DMS 273 (cell line): ENCODE data around the gene ACY1.

ENCODE experiments used
- DNase-seq: peaks from one replicate; lab custom pipeline; 2025; ENCODE audit not compliant: unreplicated experiment; lab: John Stamatoyannopoulos, UW

ACY1 gene

DNA sequence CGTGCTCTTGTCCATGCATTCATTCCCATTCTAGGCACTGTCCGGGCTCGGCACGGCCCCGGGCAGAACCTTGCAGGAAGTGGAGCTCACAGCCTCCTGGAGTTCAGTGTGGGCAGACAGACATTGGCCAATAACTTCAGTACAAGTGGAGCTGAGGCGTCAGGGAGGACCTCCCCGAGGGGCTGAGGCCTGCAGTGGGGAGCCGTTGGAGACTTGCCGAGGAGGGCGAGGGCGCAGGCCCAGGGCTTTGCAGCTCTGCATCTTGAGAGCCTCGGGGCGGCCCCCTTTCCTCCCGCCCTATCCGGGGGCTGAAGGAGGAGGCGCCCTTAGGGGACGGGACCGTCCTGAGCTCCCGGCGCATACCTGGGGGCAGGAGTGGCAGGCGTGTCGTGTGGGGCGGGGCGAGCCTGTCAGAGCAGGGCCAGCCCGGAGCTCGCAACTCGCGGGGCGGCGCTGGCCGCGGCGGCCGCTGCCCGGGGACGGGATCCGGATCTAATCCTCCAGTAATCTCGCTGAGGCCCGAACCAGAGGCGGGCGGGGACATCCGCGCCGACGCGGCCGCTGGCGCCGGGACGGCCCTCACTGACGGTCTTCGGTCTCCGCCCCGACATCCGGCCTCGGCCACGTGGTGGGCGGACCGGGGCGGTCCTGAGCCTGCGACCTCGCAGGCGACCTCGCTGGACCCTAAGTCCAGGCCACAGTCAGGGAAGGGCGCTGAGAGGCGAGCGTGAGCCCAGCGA is at the start of gene ACY1:
Gene ACY1 (plus strand): TSS at position 698 of the 740 bp plus-strand sequence. CDS start 530 bp downstream, outside the sequence.
- peak; percentile 88 for DNase-seq

DNA sequence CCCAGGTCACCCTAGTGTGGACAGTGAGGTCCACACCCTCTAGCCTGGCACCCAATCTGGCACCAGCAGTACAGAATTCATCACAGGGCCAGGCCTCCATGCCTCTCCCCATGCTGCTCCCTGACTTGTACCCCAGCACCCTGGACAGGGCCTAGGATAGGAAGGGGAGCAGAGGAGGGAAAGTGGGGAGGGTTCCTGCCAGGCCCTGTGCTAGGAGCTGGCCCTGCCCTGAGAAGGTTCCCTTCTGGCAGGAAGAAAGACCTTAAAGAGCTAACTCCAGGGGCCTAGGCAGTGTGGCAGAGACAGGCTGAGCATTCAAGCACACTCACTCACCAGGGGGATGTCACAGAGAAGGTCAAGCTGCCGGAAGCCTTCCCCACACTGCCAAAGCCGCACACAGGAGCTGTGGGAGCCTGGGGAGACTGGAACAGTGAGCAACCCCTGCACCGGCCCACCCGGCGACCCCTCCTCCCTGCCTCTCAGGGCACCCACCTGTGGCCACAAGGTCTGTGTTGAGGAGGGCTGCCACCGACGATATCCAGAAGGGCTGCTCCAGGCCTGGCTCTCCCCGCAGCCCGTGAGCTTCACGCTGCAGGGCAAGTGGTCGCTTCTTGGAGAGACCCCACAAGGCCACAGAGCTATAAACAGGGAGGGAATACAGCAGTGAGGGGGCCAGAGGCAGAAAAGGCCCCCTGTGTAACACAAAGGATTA is 49.0 kb upstream of the ACY1 start:
- no peak for DNase-seq

DNA sequence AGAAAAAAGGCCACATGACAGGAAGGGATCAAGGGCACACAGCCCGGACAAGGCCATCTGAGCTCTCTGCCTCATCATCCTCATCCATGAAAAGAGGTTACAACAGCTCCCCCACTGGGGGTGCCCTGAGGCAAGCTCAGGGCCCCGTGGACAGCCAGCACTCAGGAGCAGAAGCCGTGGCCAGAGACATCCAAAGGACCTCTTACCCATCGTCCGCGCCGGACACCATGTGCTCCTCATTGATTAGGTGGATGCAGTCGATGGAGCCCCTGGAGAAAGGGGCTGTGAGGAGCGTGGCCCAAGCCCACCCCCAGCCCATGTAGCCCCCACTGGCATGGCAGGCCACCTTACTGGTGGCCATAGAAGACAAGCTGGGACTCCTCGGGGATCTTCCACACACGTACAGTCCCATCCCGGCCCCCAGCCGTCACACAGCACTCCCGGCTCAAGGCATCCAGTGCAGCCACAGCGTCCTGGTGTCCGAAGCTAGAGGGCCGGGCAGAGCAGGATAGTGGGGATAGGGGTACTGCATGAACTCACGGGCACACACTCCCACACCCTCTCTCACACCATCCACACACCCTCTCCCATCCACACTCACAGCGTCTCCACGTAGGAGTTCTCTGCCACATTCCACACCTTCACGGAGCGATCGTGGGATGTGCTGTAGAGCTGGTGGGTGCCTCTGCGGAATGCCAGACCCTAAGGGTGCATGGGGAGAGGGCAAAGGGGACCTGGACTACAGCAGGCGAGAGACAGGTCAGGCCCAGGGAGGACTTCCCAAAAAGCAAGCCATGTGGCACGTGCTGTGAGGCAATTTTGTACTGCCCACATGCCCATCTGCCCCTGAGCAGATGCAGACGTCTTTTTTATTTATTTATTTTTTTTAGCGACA is 48.1 kb upstream of the ACY1 start:
- no peak for DNase-seq

DNA sequence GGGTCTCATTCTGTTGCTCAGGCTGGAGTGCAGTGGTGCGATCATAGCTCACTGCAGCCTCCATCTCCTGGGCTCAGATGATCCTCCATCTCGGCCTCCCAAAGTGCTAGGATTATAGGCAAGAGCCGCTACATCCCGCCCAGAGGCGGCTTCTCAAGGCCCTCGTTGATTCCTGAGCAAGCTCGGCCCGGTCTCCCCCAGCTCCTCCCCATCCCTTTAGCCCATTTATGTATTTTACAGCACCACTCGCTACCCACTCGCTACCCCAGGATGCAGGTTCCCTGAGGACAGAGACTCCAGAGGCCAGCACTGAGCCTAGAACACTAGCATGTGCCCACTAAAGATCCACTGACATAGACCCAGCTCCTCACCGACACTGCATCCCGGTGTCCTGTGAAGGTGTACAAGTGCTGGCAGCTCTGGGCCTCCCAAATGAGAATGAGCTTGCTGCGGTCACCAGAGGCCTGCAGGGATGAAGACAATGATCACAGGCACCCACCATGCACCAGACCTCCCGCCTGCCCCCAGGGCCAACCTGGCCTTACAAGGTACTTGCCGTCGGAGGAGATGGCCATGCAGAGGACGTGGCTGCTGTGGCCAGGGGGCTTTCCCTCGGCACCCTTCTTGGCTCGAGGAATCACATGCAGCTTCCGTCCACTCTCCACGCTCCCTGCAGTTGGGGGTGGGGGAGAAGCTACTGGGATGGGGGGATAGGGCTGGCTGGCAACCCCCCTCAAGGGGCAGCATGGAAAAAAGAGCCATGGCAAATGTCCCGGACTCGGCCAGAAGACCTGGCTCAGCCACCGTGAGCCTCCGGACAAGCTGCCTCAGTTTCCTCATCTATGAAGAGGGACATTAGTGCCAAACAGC is 47.2 kb upstream of the ACY1 start:
- no peak for DNase-seq

DNA sequence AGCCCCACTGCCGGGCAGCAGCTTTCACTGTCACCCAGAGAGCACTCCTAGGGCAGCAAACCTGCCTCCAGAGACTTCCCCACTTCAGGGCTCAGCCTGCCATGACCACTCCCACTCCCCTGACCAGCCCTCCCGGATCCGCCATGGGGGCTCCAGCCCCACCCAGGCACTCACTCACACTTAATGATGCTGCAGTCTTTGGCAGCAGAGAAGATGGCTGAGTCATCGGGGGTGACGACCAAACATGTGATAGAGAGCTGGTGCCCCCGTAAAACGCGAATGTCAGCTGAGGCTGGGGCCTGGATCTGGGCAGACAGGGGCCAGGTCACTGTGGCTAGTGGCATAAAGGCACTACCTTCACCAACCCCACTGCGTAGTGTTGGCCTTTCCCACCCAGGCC is 46.3 kb upstream of the ACY1 start:
- no peak for DNase-seq

DNA sequence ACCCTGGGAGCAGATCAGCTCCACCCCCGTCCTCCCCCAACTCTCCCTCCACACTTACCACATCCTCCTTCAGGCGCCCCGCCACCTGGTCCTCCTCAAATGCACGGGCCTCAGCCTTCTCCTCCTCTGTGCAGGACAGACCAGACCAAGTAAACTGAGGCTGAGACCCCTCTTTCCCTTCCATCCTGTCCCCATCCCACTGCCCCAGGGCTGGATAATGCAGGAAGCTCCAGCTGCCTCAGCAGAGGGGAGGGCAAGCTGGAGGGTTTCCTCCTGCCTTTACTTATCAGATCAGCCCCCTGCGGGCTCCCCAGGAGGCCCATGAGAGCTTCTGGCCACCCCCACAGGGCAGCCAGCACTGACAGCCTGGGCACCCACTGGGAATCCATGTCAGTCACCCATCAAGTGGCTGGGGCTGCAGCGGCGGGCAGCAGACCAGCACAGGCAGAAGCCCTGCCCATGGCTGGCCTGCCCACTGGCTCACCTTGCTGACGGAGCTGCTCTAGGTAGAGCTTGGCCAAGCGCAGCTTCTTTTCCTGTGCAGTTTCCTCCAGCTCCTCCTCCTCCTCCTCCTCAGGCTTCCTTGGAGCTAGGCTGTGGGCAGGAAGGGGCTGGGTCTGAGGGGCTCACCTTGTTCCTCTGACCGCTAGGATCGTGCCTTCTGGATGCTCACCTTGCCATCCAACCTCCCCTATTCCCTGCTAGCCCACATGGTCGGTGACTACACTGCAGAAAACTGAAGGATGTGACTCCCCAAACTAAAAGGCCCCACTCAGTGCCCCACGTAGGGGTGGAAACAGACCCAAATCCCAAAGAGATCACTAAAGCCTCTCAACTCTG is 45.5 kb upstream of the ACY1 start:
- no peak for DNase-seq

DNA sequence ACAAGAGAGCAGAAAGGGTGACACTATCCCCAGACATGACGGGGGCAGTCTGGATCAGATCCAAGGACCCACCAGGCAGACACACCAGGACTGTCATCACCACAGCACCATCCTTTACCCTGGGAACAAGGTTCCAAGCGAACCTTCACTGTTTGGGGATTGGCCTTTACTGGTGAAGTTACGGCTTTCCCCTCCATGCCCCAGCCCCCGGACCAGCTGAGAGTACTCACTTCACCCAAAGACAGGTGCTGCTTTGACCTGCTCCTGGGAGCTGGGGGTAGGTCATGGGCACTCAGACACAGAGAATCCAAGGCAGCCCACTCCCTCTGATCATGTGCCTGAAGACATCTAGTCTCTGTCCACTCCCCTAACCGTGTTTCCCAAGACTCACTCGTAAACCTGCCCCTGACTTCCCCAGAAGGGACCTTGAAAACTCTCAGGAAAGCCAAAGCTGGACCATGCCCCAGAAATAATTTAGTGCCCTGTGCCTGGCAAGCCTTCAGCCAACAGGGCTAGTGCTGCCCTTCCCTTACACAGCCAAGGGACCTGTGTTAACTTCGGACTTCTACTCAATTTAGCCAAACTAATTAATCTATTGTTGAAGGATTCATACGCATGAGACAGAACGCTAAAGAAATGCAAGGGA is 44.4 kb upstream of the ACY1 start:
- DNase-seq = no peak

DNA sequence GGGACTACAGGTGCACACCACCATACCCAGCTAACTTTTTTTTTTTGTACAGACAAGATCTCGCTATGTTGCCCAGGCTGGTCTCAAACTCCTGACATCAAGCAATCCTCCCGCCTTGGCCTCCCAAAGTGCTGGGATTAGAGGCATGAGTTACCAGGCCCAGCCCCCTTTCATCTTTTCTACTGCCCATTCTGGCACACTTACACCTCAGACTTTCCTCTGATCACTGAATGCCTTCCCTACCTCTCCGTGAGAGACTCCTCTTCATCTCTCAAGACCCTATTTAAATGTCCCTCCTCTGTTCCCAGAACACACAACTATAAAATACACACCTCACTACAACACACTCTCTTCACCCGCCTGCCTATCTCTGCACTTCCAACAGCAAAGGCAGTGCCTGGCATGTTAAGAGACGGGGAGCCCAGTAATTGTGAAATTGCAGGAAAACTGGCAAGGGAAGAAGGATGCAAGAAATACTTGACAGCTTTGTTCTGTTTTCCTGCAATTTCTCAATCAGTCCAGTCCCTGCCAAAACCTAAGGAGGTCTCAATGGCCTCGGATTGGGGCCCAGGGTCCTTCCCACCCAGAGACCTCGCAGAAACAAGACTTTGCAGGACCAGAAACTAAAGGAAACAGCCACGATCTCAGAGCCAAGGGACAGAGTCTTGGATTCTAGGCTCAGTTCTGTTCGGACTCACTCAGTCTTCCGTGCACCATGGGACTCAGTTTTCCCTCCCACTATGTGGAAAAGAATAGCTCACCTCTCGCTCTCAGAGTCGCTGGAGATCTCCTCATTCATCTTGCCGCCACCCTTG is 42.5 kb upstream of the ACY1 start:
- no peak for DNase-seq

DNA sequence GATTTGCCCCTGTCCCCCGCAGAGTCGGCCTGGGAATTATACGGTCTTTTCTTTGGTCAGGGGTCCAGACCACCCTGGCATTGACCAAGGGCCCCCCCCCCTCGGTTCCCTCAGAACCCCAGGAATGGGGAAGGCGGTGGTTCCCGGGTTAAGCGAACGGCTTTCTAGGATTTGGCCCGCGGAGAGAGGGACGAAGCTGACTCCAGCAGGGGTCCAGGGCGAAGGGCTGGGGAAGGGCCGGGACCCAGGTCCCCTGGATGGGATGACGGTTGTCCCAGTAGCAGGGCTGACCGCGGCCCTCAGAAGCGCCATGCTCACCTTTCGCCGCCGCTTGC is 41.9 kb upstream of the ACY1 start:
- no peak for DNase-seq

DNA sequence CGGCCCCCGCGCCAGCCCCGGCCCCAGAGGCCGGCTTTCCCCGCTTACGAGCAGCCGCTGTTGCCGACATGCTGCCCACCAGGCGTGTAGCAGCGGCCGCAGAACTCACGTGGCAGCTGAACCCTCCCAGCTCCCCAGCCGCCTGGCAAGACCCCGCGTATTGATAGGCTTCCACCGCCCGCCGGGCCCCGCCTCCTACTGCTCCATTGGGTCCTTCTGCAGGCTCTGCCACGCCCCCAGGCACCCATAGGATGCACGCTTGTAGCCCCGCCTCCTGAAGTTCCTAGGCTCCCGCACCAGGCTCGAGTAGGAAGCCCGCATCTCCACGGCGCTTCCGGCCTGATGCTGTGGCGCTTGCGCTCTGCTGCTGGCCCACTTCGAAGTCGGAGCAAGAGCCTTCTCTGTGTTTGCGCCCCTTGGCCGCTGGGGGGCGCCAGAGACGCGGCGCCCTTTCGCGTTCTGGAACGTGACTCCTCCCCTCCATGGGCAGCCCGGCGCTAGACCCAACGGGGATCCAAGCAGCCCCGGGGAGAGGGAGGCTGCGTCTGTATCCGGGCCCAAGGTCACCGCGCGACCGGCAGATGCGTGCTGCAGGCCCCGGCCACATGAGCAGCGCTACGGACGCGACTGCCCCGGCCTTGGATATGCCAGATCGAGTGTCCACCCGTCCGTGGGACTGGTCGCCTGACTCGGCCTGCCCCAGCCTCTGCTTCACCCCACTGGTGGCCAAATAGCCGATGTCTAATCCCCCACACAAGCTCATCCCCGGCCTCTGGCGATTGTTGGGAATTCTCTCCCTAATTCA is 41.3 kb upstream of the ACY1 start, which contains the start of the genes PARP3 and RRP9:
Gene PARP3 (plus strand): TSS at position 566 of the 805 bp plus-strand sequence. CDS start 993 bp downstream, outside the sequence.
Gene RRP9 (minus strand): TSS at position 107 of the 805 bp plus-strand sequence. CDS start 37 bp downstream, at position 70.
- DNase-seq = peak; percentile 99

DNA sequence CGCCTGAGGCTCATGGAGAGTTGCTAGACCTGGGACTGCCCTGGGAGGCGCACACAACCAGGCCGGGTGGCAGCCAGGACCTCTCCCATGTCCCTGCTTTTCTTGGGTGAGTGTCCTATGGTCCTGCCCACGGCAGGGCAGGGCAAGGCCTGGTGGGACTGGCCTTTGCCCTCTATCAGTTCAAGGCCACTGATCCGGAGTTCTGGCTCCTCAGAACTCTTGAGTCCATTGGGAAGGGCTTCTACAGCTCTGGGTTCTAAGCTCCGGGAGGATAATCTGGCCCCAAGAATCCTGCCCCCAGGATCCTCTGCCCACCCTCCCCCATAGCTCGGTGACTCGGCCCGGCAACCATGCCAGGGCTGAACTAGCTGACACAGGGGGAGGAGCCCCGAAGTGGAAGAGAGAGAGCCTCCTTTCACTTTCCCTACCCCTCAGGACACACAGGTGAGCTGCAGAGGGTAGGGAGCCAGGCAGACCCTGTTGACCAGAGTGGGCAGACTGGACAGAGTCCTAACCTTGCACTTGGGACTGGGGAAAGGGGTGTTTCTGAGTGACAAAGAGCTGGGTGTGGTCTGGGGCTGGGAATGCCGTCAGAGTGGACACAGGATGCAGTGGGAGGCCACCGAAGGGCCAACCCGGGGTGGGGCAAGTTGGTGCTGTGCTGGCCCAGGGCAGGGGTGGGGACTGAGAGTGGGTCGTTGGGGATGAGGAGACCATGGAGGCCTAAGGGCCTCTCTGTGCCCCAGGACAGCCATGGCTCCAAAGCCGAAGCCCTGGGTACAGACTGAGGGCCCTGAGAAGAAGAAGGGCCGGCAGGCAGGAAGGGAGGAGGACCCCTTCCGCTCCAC is 40.5 kb upstream of the ACY1 start:
- peak; percentile 46 for DNase-seq

DNA sequence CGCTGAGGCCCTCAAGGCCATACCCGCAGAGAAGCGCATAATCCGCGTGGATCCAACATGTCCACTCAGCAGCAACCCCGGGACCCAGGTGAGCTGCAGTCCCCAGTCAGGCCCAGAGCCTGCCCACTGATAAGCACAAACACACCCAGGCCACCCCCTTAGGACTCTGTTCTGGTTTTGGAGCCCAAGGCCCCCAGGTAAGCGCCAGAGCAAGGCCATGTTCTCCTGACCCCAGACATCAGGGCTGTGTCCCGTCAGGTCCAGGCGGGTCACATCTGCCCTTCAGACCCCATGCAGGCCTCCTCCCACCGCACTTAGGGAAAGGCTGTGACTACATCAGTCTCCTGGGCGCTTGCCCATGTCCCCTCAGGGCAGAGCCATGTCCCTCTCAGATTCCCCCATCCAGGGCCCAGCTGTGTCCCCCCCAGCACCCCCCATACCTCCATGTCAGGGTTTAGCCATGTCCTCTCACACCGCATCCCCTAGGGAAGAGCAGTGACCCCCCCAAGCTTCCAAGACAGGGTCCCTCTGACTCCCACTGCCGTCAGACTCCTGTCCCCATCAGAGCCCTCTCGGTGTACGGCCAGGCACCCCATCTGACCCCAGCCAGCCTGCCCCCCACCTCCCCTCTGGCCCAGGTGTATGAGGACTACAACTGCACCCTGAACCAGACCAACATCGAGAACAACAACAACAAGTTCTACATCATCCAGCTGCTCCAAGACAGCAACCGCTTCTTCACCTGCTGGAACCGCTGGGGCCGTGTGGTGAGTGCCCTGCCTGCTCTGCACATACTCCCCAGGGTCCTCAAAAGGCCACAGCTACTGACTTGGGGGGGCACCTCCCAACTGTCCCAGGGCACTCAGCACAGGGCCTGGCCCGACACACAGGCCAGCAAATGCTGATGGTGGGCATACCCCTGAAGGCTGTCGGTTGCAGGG is 39.6 kb upstream of the ACY1 start:
- DNase-seq = no peak

DNA sequence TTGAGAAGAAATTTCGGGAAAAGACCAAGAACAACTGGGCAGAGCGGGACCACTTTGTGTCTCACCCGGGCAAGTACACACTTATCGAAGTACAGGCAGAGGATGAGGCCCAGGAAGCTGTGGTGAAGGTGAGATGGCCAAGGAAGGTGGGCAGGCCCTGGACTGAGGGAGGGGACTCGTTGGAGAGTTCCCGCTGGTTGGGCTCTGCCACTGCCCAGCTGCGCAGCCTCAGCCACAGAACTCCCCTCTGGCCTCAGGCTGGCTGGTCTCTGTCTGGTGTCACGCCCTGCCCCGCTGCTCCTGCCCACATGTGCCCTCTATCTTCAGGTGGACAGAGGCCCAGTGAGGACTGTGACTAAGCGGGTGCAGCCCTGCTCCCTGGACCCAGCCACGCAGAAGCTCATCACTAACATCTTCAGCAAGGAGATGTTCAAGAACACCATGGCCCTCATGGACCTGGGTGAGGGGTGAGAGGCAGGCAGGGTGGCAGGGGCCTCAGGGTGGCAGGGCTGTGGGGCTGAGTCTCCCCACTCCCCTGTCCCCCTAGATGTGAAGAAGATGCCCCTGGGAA is 38.8 kb upstream of the ACY1 start:
- DNase-seq = no peak

DNA sequence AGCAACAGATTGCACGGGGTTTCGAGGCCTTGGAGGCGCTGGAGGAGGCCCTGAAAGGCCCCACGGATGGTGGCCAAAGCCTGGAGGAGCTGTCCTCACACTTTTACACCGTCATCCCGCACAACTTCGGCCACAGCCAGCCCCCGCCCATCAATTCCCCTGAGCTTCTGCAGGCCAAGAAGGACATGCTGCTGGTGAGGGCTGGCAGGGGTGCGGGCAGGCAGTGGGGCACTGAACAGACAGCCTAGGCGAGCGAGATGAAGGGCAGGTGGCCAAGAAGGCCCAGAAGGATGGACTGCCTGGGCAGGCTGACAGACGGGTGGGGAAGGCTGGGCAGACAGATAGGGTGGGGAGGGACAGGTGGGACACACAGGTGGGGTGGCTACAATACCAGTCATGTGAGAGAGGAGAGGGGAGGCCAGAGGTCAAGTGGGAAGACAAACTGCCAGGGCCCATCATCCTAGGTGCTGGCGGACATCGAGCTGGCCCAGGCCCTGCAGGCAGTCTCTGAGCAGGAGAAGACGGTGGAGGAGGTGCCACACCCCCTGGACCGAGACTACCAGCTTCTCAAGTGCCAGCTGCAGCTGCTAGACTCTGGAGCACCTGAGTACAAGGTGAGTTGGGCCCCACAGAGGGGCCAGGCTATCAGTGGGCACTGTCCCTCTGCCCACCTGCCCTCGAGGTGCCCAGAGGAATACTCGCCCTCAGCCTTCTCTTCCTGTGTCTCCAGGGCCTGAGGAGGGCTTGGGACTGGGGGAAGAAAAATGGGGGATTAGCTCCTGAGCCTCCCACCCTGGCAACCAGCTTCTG is 38.1 kb upstream of the ACY1 start:
- no peak for DNase-seq
